ENCODE measurements around the gene TBL1X.

Gene TBL1X

GRCh38 chrX:9582956-9583355 is 118.1 kb downstream of the TBL1X start:
- in situ Hi-C loops (cut with HindIII; ENCODE audit: low sequenced_read_pairs), result no loop called here
- no peak for TF ChIP-seq CTCF (IDR thresholded peaks at IDR 0.05; ENCODE audit: low read depth, low read length)
- H3K4me3 ChIP-seq (ENCODE audit: low read depth, low read length), result no peak overlapping the region
- DNase-seq (ENCODE audit: low read depth, low spot score), result no peak

DNA sequence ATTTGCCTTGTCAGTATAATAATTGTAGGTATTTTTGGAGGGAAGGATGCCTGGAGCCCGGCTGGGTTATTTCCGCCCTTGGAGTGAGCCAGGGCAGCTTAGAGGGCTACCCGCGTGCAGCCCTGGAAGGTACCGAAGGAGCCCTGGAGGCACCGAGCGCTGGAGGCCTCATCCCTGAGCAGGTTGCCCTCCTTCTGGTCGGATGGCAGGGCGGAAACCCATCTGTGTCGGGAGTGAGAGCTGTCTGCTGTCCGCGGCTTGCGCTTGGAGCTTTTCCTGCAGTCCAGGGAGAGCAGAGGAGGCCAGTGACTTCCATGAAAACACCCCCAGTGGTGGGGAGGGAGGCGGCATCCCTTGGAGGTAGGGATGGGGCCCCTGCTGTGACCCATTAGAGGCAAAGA is 122.1 kb downstream of the TBL1X start:
- TF ChIP-seq CTCF (IDR thresholded peaks at IDR 0.05; ENCODE audit: low read depth, low read length), result no peak
- no peak for DNase-seq (ENCODE audit: low read depth, low spot score)
- in situ Hi-C loops (cut with HindIII; ENCODE audit: low sequenced_read_pairs), result no loop called here
- no peak overlapping the region for H3K4me3 ChIP-seq (ENCODE audit: low read depth, low read length)

DNA sequence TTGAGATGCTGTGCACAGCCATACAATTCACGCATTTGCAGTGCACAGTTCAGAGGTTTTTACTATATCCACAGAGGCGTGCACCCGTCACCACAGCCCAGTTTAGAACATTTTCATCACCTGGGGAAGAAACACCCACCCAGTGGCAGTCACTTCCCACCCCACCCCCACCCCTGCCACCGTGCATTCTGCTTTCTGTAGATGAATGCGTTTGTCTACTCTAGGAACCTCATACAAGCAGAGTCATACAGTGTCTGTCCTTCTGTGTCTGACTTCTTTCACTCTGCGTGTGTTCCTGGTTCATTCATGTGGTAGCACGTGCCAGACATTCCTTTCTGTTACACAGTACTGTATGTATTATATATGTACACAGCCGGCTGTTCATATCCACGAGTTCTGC is 122.8 kb downstream of the TBL1X start:
- in situ Hi-C loops (cut with HindIII; ENCODE audit: low sequenced_read_pairs), result no loop called here
- no peak for DNase-seq (ENCODE audit: low read depth, low spot score)
- no peak overlapping the region for H3K4me3 ChIP-seq (ENCODE audit: low read depth, low read length)
- TF ChIP-seq CTCF (IDR thresholded peaks at IDR 0.05; ENCODE audit: low read depth, low read length), result no peak

GRCh38 chrX:9591496-9591895 is 126.6 kb downstream of the TBL1X start:
- no peak for DNase-seq (ENCODE audit: low read depth, low spot score)
- in situ Hi-C loops (cut with HindIII; ENCODE audit: low sequenced_read_pairs), result no loop called here
- no peak for TF ChIP-seq CTCF (IDR thresholded peaks at IDR 0.05; ENCODE audit: low read depth, low read length)
- no peak overlapping the region for H3K4me3 ChIP-seq (ENCODE audit: low read depth, low read length)

- no peak overlapping the region for H3K4me3 ChIP-seq (ENCODE audit: low read depth, low read length)
- DNase-seq (ENCODE audit: low read depth, low spot score), result no peak
- no peak for TF ChIP-seq CTCF (IDR thresholded peaks at IDR 0.05; ENCODE audit: low read depth, low read length)
- in situ Hi-C loops (cut with HindIII; ENCODE audit: low sequenced_read_pairs), result no loop called here
Observed at GRCh38 chrX:9593756-9594155, 128.9 kb downstream of the TBL1X start.

DNA sequence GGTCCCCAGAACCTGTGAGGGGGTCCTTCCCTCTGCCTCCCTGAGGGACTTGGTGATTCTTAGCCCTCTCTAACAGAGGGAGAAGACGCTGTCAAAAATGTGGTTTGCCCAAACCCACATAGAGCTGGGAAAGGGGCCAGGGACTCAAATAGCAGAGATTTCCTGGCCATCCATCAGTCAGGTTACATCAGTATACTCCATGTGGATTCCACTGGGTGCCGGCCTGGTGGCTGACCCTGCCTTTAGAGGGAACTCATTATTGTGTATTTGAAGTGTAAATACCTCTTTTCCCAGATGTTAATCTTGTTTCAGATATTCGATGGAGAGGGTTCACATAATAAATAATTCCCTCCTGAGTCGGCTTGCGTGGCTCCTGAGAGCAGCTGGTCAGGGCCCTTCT is 130.3 kb downstream of the TBL1X start:
- DNase-seq (ENCODE audit: low read depth, low spot score), result peak; percentile 68
- no peak for TF ChIP-seq CTCF (IDR thresholded peaks at IDR 0.05; ENCODE audit: low read depth, low read length)
- no peak overlapping the region for H3K4me3 ChIP-seq (ENCODE audit: low read depth, low read length)
- in situ Hi-C loops (cut with HindIII; ENCODE audit: low sequenced_read_pairs), result no loop called here

DNA sequence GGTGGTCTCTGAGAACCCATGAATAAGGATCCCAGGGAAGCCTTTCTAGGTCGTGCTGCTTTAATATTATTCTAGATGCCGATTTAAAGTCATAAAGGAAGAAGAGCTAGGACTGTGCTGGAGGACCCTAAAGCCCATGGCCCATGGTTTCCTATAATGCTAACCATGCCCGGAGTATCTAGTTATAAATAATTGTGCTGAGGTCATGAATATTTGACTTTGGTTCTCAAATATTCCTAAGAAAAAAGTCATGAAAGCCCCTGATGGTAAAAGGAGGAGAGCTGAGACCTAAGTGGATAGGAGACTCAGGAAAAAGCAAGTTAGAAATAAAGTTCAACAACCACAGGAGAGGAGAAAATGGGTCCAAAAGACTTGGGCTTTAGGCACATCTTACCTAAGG is 132.0 kb downstream of the TBL1X start:
- TF ChIP-seq CTCF (IDR thresholded peaks at IDR 0.05; ENCODE audit: low read depth, low read length), result no peak
- in situ Hi-C loops (cut with HindIII; ENCODE audit: low sequenced_read_pairs), result no loop called here
- no peak for DNase-seq (ENCODE audit: low read depth, low spot score)
- H3K4me3 ChIP-seq (ENCODE audit: low read depth, low read length), result no peak overlapping the region

Measured in astrocyte of the spinal cord (primary cell).